ENCODE results near the gene SAP30L. TPM values are rescaled to one million over a fixed set of nuclear protein-coding genes. Genes with fewer than 3 reads are reported as not detected.

The SAP30L gene
- total RNA-seq, result 10 to 100 TPM; 32.5 to 48.4 (median 38.1) TPM
- total RNA-seq (2013), result 50.8 TPM
- 13.4 to 83.2 (median 29.3) reads per million in 29 experiments for total RNA-seq

- Mint-ChIP-seq H3K4me3 (peak within 1 kb of the TSS; percentile 98 to 100 (median 99)), H3K27me3 (no peaks in the 10 kb centered on the region), H3K4me1 (peaks cover 64 to 68% (median 66%) of the 10 kb centered on the region in 3 donors), H3K36me3 (peaks cover 24% of the 10 kb centered on the region), H3K9me3 (no peaks in the 10 kb centered on the region), H3K27ac (peak within 1 kb of the TSS; percentile 90 to 94)
- H3K27me3 ChIP-seq (replicated peaks in 1 of 2; ENCODE audit: control insufficient read depth in 2 of 2, extremely low read depth in 1 of 2, insufficient read depth in 2 of 2, low read length in 1 of 2), result no peaks in the 10 kb centered on the region
- POLR2A ChIA-PET, result no interaction called here
- peak; percentile 94 to 96 (median 95) for ATAC-seq (replicated peaks in 1 of 4)
- no peaks in the 10 kb centered on the region for H3K9me3 ChIP-seq
- CTCF ChIA-PET, result no interaction called here
- peak; percentile 86 to 99 (median 94) for DNase-seq
- peak within 1 kb of the TSS; percentile 56 for H3K27ac ChIP-seq (ENCODE audit: low read length)
- peaks cover 22 to 34% of the 10 kb centered on the region in 2 experiments for H3K4me1 ChIP-seq (ENCODE audit: control insufficient read depth in 1 of 2, extremely low read depth in 1 of 2, insufficient read depth in 2 of 2, low read length in 2 of 2)
- under 1% methylated on average over 68 of the region's 70 CpGs for WGBS (ENCODE audit: insufficient coverage)
- H3K36me3 ChIP-seq (ENCODE audit: control insufficient read depth in 2 of 2, extremely low read depth in 1 of 2, insufficient read depth in 1 of 2, low read length in 1 of 2), result peaks cover 0 to 28% of the 10 kb centered on the region in 2 donors
- H3K4me3 ChIP-seq (ENCODE audit: control insufficient read depth in 1 of 2, extremely low read depth in 1 of 2, low read length in 1 of 2), result peak within 1 kb of the TSS; percentile 95 to 98
These were observed at the start of gene SAP30L for GRCh38 chr5:154445422-154446194. SAP30L (plus strand) TSS chr5:154445997; CDS start chr5:154446605, 608 bp downstream.

- Histone ChIP-seq H3K27me3 (replicated peaks in 1 of 2; ENCODE audit: control insufficient read depth in 2 of 2, extremely low read depth in 1 of 2, insufficient read depth in 2 of 2, low read length in 1 of 2) (no peaks in the 10 kb centered on the region), H3K9me3 (no peaks in the 10 kb centered on the region), H3K4me1 (ENCODE audit: control insufficient read depth in 1 of 2, extremely low read depth in 1 of 2, insufficient read depth in 2 of 2, low read length in 2 of 2) (no peaks in the 10 kb centered on the region), H3K27ac (ENCODE audit: low read length) (no peak overlapping the region), H3K4me3 (ENCODE audit: control insufficient read depth in 1 of 2, extremely low read depth in 1 of 2, low read length in 1 of 2) (no peak overlapping the region), H3K36me3 (ENCODE audit: control insufficient read depth in 2 of 2, extremely low read depth in 1 of 2, insufficient read depth in 1 of 2, low read length in 1 of 2) (peaks cover 4 to 34% of the 10 kb centered on the region in 2 donors)
- Mint-ChIP-seq H3K27ac (no peak overlapping the region), H3K9me3 (no peaks in the 10 kb centered on the region), H3K4me1 (no peaks in the 10 kb centered on the region), H3K27me3 (no peaks in the 10 kb centered on the region), H3K36me3 (peaks cover 36% of the 10 kb centered on the region), H3K4me3 (no peak overlapping the region)
- DNase-seq (no peak), ATAC-seq (replicated peaks in 1 of 4) (no peak)
- 88% methylated on average over 3 of the region's 3 CpGs for WGBS (ENCODE audit: insufficient coverage)
- ChIA-PET CTCF (interaction anchor here in 1 of 2 donors (1.3 kb wide), 1 partner anchor 9 kb away, joined by 3 read pairs; no protein-coding TSS in a partner anchor), POLR2A (no interaction called here)
These were observed 49.7 kb upstream of the SAP30L start for GRCh38 chr5:154396128-154396527.

GRCh38 chr5:154397652-154398406, 48.0 kb upstream of the SAP30L start:
- Mint-ChIP-seq H3K9me3 (no peaks in the 10 kb centered on the region), H3K4me1 (no peaks in the 10 kb centered on the region), H3K4me3 (no peak overlapping the region), H3K27me3 (no peaks in the 10 kb centered on the region), H3K36me3 (peaks cover 23% of the 10 kb centered on the region), H3K27ac (no peak overlapping the region)
- Histone ChIP-seq H3K27ac (ENCODE audit: low read length) (no peak overlapping the region), H3K36me3 (ENCODE audit: control insufficient read depth in 2 of 2, extremely low read depth in 1 of 2, insufficient read depth in 1 of 2, low read length in 1 of 2) (peaks cover 0 to 21% of the 10 kb centered on the region in 2 donors), H3K27me3 (replicated peaks in 1 of 2; ENCODE audit: control insufficient read depth in 2 of 2, extremely low read depth in 1 of 2, insufficient read depth in 2 of 2, low read length in 1 of 2) (no peaks in the 10 kb centered on the region), H3K4me1 (ENCODE audit: control insufficient read depth in 1 of 2, extremely low read depth in 1 of 2, insufficient read depth in 2 of 2, low read length in 2 of 2) (no peaks in the 10 kb centered on the region), H3K4me3 (ENCODE audit: control insufficient read depth in 1 of 2, extremely low read depth in 1 of 2, low read length in 1 of 2) (no peak overlapping the region), H3K9me3 (no peaks in the 10 kb centered on the region)
- 66% methylated on average over 5 of the region's 10 CpGs for WGBS (ENCODE audit: insufficient coverage)
- ChIA-PET POLR2A (no interaction called here), CTCF (interaction anchor here in 1 of 2 donors (1.3 kb wide), 1 partner anchor 326 kb away, joined by 3 read pairs; no protein-coding TSS in a partner anchor)
- no peak for DNase-seq
- no peak for ATAC-seq (replicated peaks in 1 of 4)

- Mint-ChIP-seq H3K4me1 (peaks cover 9 to 15% (median 13%) of the 10 kb centered on the region in 3 donors), H3K27ac (no peak overlapping the region), H3K9me3 (no peaks in the 10 kb centered on the region), H3K4me3 (no peak overlapping the region), H3K36me3 (peaks cover 7% of the 10 kb centered on the region), H3K27me3 (no peaks in the 10 kb centered on the region)
- Histone ChIP-seq H3K27ac (ENCODE audit: low read length) (no peak overlapping the region), H3K9me3 (no peaks in the 10 kb centered on the region), H3K4me3 (ENCODE audit: control insufficient read depth in 1 of 2, extremely low read depth in 1 of 2, low read length in 1 of 2) (no peak overlapping the region), H3K4me1 (ENCODE audit: control insufficient read depth in 1 of 2, extremely low read depth in 1 of 2, insufficient read depth in 2 of 2, low read length in 2 of 2) (peaks cover 0 to 9% of the 10 kb centered on the region in 2 experiments), H3K36me3 (ENCODE audit: control insufficient read depth in 2 of 2, extremely low read depth in 1 of 2, insufficient read depth in 1 of 2, low read length in 1 of 2) (peaks cover 0 to 7% of the 10 kb centered on the region in 2 donors), H3K27me3 (replicated peaks in 1 of 2; ENCODE audit: control insufficient read depth in 2 of 2, extremely low read depth in 1 of 2, insufficient read depth in 2 of 2, low read length in 1 of 2) (no peaks in the 10 kb centered on the region)
- ATAC-seq (replicated peaks in 1 of 4) (no peak), DNase-seq (no peak)
- ChIA-PET CTCF (no interaction called here), POLR2A (no interaction called here)
- WGBS (ENCODE audit: insufficient coverage), result 96% methylated on average over 3 of the region's 3 CpGs
These were observed 45.1 kb upstream of the SAP30L start for GRCh38 chr5:154400678-154401077.

- ATAC-seq (replicated peaks in 1 of 4), result no peak
- no CpG with 5 or more reads among the region's 5 CpGs for WGBS (ENCODE audit: insufficient coverage)
- Mint-ChIP-seq H3K9me3 (no peaks in the 10 kb centered on the region), H3K36me3 (peaks cover 3% of the 10 kb centered on the region), H3K27ac (no peak overlapping the region), H3K4me1 (peaks cover 10 to 16% (median 13%) of the 10 kb centered on the region in 3 donors), H3K27me3 (no peaks in the 10 kb centered on the region), H3K4me3 (no peak overlapping the region)
- DNase-seq, result no peak
- H3K4me3 ChIP-seq (ENCODE audit: control insufficient read depth in 1 of 2, extremely low read depth in 1 of 2, low read length in 1 of 2), result no peak overlapping the region
- no peaks in the 10 kb centered on the region for H3K27me3 ChIP-seq (replicated peaks in 1 of 2; ENCODE audit: control insufficient read depth in 2 of 2, extremely low read depth in 1 of 2, insufficient read depth in 2 of 2, low read length in 1 of 2)
- H3K9me3 ChIP-seq, result no peaks in the 10 kb centered on the region
- peaks cover 0 to 4% of the 10 kb centered on the region in 2 donors for H3K36me3 ChIP-seq (ENCODE audit: control insufficient read depth in 2 of 2, extremely low read depth in 1 of 2, insufficient read depth in 1 of 2, low read length in 1 of 2)
- CTCF ChIA-PET, result no interaction called here
- no peak overlapping the region for H3K27ac ChIP-seq (ENCODE audit: low read length)
- H3K4me1 ChIP-seq (ENCODE audit: control insufficient read depth in 1 of 2, extremely low read depth in 1 of 2, insufficient read depth in 2 of 2, low read length in 2 of 2), result peaks cover 0 to 9% of the 10 kb centered on the region in 2 experiments
- POLR2A ChIA-PET, result no interaction called here
These were observed 44.4 kb upstream of the SAP30L start for GRCh38 chr5:154401355-154401754.

- Mint-ChIP-seq H3K4me1 (peaks cover 10 to 16% (median 13%) of the 10 kb centered on the region in 3 donors), H3K36me3 (peaks cover 3% of the 10 kb centered on the region), H3K27ac (no peak overlapping the region), H3K27me3 (no peaks in the 10 kb centered on the region), H3K4me3 (no peak overlapping the region), H3K9me3 (no peaks in the 10 kb centered on the region)
- peaks cover 0 to 3% of the 10 kb centered on the region in 2 donors for H3K36me3 ChIP-seq (ENCODE audit: control insufficient read depth in 2 of 2, extremely low read depth in 1 of 2, insufficient read depth in 1 of 2, low read length in 1 of 2)
- H3K4me3 ChIP-seq (ENCODE audit: control insufficient read depth in 1 of 2, extremely low read depth in 1 of 2, low read length in 1 of 2), result no peak overlapping the region
- no peak for DNase-seq
- peaks cover 0 to 9% of the 10 kb centered on the region in 2 experiments for H3K4me1 ChIP-seq (ENCODE audit: control insufficient read depth in 1 of 2, extremely low read depth in 1 of 2, insufficient read depth in 2 of 2, low read length in 2 of 2)
- no peaks in the 10 kb centered on the region for H3K27me3 ChIP-seq (replicated peaks in 1 of 2; ENCODE audit: control insufficient read depth in 2 of 2, extremely low read depth in 1 of 2, insufficient read depth in 2 of 2, low read length in 1 of 2)
- no peaks in the 10 kb centered on the region for H3K9me3 ChIP-seq
- ChIA-PET POLR2A (no interaction called here), CTCF (no interaction called here)
- ATAC-seq (replicated peaks in 1 of 4), result no peak
- no peak overlapping the region for H3K27ac ChIP-seq (ENCODE audit: low read length)
- WGBS (ENCODE audit: insufficient coverage), result 98% methylated on average over 8 of the region's 9 CpGs
These were observed 43.9 kb upstream of the SAP30L start for GRCh38 chr5:154401931-154402330.
